RKO (cell line): Measurements from ENCODE around the gene PPP4C.
"Not testable (repeated sequence)": the region's sequence is repeated elsewhere in the genome, so short reads cannot be mapped to it uniquely, and the experiment has no call there.

Experiments used
- DNase-seq: peaks from one replicate; pipeline ENCODE4 v3.0.0-alpha.2; 2016; ENCODE audit warnings: low spot score

PPP4C gene

GRCh38 chr16:30125690-30126089 is 49.9 kb downstream of the PPP4C start:
- not testable (repeated sequence) for DNase-seq

DNA sequence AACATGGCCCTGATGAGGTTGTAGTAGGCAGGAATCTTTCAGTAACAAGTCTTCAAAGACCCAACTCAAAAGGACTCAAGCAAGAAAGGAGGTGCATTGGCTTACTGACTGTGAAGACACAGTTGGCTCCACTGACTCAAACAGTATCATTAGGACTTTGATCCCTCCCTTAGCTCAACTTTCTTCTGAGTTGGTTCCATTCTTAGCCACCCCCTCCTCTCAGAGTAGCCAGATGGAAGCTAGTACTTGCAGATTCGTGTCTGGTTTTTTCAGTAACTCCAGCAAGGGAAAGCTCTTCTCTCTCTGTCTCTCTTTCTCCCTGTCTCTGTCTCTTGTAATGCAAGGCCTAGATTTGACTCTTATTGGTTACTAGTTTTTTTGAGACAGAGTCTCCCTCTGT is 52.2 kb downstream of the PPP4C start:
- DNase-seq = no peak

DNA sequence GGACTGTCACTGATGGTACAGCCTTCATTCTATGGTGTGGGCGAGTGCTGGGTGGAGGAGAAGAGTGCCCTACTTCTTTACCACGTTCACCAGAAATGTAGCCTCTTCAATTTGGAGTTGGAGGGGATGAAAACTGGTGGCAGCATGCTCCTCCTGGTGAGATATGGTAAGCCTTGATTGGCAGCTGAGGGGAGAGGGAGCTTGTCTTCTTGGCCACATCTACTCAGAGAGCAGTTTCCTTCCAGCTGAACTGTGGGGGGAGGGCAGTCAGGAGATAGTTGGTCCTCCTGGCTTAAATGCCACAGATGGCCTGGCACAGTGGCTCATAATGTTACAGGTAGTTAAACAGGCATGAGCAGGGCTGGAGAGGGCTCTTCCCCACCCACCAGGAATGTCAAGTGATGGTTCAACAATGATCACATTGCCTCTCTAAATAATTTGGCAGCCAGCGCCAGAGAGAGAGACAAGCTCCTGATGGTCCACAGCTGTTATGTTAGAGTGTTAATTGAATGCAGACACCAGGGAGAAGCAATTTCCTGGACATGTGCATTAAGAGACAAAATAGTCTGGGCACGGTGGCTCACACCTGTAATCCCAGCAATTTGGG is 56.2 kb downstream of the PPP4C start:
- no peak for DNase-seq

- DNase-seq = no peak
Observed at GRCh38 chr16:30132591-30132990, 56.8 kb downstream of the PPP4C start.
